Transverse colon (tissue), 4 donors: ENCODE results near the gene WDR27.

Experiments used
- CTCF ChIP-seq, 5 experiments: fragments of 200-600 bp in 3 of 5; fragments of 450-650 bp in 2 of 5; sonication (generic) in 3 of 5; IDR thresholded peaks; 1 replicate in 2 of 5; 2 replicates in 3 of 5; pipeline ENCODE4 v1.5.1; 2016 to 2017; ENCODE audit warnings: antibody characterized with exemption in 5 of 5, inconsistent platforms in 3 of 5, mild to moderate bottlenecking in 2 of 5, moderate library complexity in 1 of 5
- EP300 ChIP-seq: sonication (generic); formaldehyde crosslinking; IDR thresholded peaks from one replicate; pipeline ENCODE4 v1.6.1; 2017; ENCODE audit warnings: antibody characterized with exemption, low read depth
- POLR2A ChIP-seq: fragments of 450-650 bp; IDR thresholded peaks from one replicate; pipeline ENCODE4 v1.6.1; 2016; ENCODE audit warnings: antibody characterized with exemption, mild to moderate bottlenecking, moderate library complexity
- POLR2AphosphoS5 ChIP-seq, 3 donors: sonication (generic); formaldehyde crosslinking; IDR thresholded peaks; one replicate each; pipeline ENCODE4 v1.6.1; 2016; ENCODE audit warnings: antibody characterized with exemption in 3 of 3

DNA sequence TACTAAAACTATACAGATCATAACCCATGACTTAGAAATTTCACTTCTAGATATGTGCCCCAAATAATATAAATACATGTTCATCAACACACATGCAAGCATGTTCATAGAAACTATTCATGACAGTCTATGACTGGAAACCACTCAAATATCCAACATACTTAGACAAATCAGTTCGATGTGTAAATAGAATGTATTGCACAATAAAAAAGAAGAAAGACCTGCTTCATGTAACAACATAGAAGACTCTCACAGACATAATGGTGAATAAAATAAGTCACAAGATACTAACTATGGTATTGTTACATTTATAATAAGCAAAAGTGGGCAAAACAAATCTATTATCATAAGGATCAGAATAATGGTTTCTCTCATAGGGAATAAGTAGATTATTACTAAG is 284.7 kb downstream of the WDR27 start:
- TF ChIP-seq CTCF (IDR thresholded peaks at IDR 0.05) (no peak), EP300 (no peak), POLR2A (no peak), POLR2AphosphoS5 (IDR thresholded peaks at IDR 0.05) (no peak)
